GM18505 (cell line): Measurements from ENCODE around the gene CHKB.
"Not testable (repeated sequence)": the region's sequence is repeated elsewhere in the genome, so short reads cannot be mapped to it uniquely, and the experiment has no call there.

Experiments used
- ATAC-seq: cut with Tn5 transposase; IDR thresholded peaks from one replicate; pipeline ENCODE4 v1.9.1; 2021; ENCODE audit not compliant: unreplicated experiment
- POLR2A ChIP-seq: IDR thresholded peaks from 4 replicates; pipeline ENCODE4 v1.6.1; 2011; ENCODE audit warnings: borderline replicate concordance; ENCODE audit not compliant: insufficient read depth, insufficient read length; ENCODE audit errors: extremely low read depth

The CHKB gene

GRCh38 chr22:50550395-50550794 is 32.3 kb downstream of the CHKB start:
- TF ChIP-seq POLR2A, result no peak
- ATAC-seq, result no peak

- TF ChIP-seq POLR2A, result no peak
- ATAC-seq, result no peak
Measured at GRCh38 chr22:50548921-50549790, 33.5 kb downstream of the CHKB start.

- TF ChIP-seq POLR2A, result peak; percentile 55
- ATAC-seq, result no peak
Measured at GRCh38 chr22:50548040-50548920, 34.4 kb downstream of the CHKB start.

- ATAC-seq, result no peak
- TF ChIP-seq POLR2A, result no peak
Measured at GRCh38 chr22:50547263-50547985, 35.2 kb downstream of the CHKB start.

- ATAC-seq, result no peak
- TF ChIP-seq POLR2A, result no peak
Measured at GRCh38 chr22:50546326-50547262, 36.1 kb downstream of the CHKB start.

- no peak for ATAC-seq
- TF ChIP-seq POLR2A, result no peak
Measured at GRCh38 chr22:50545522-50546325, 36.9 kb downstream of the CHKB start, which contains the start of gene KLHDC7B. Gene KLHDC7B, plus strand, starts transcription at chr22:50545899. Its CDS starts 345 bp downstream, at chr22:50546244.

GRCh38 chr22:50544746-50545253 is 37.8 kb downstream of the CHKB start:
- TF ChIP-seq POLR2A, result no peak
- no peak for ATAC-seq

GRCh38 chr22:50544078-50544745 is 38.4 kb downstream of the CHKB start:
- no peak for TF ChIP-seq POLR2A
- no peak for ATAC-seq

- ATAC-seq, result no peak
- peak; percentile 62 for TF ChIP-seq POLR2A
Measured at GRCh38 chr22:50542416-50542927, 40.2 kb downstream of the CHKB start.

GRCh38 chr22:50541667-50542026 is 41.0 kb downstream of the CHKB start:
- not testable (repeated sequence) for ATAC-seq
- TF ChIP-seq POLR2A, result peak; percentile 28
